Measurements from ENCODE around the gene NDUFA11. TPM values are rescaled to one million over a fixed set of nuclear protein-coding genes. Genes with fewer than 3 reads are reported as not detected.
A peak's percentile ranks its signal among the peaks of the same experiment; 100 is the strongest.

Gene NDUFA11
- total RNA-seq: 100 to 1,000 TPM; 224 to 226 TPM

DNA sequence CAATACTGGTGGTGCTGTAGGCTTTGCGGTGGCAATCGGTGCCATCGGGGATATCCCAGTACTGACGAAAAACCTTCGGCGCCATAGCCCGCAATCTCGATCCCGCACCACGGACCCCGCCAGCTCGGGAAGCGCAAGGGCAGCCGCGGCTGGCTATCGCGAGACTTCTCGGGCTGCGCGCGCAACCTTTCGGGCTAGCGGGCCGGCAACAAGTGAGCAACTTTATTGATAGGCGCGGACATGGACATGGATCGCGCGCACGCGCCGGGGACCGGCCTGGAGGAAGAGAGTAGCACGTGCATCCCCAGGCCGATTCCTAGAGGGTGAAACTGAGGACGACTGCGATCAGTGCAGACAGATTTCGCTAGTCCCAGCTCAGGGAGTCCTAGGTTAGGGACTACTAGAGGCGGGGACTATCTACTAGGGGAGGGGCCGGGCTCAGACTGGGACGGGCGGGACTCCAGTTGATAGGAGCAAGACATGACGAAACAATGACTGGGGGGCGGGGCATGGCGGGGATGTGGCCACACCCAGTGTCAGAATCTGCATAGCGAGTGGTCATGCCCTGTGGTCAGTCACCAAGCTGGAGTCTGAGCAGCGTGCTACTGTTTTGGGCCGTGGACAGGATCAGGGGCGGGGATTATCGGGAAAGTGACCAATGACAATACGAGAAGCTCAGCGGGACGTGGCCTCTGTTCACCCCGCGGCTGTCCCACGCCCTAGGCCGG lies at the start of gene NDUFA11:
NDUFA11 (minus strand) TSS at position 167 of the 728 bp plus-strand sequence; CDS start at position 85, 82 bp downstream.
- H3K27ac Mint-ChIP-seq: peak within 1 kb of the TSS; percentile 98
- no peaks in the 10 kb centered on the region for H3K9me3 Mint-ChIP-seq
- peak; percentile 97 for DNase-seq
- H3K4me1 Mint-ChIP-seq (ENCODE audit: low read depth): peaks cover 38% of the 10 kb centered on the region
- POLR2A ChIA-PET: interaction anchor here (0.5 to 3.5 kb wide), 12 partner anchors 45 to 1524 kb away, joined by 3 to 36 read pairs (median 4); partner anchors contain the start of genes CATSPERD, DUS3L, LONP1 and RANBP3
- peaks cover 10% of the 10 kb centered on the region for H3K36me3 Mint-ChIP-seq
- intact Hi-C loops (cut with micrococcal nuclease): loop anchor here (1.0 to 5.0 kb wide), 11 partner anchors 49 to 522 kb away; partner anchors contain the start of genes DUS3L, MICOS13, RANBP3 and RFX2
- CTCF ChIA-PET: interaction anchor here (0.8 to 4.3 kb wide), 13 partner anchors 10 to 224 kb away, joined by 3 to 47 read pairs (median 4); partner anchors contain the start of genes DUS3L, NRTN and RPL36
- H3K27me3 Mint-ChIP-seq: no peaks in the 10 kb centered on the region
- H3K4me3 Mint-ChIP-seq: peak within 1 kb of the TSS; percentile 97

DNA sequence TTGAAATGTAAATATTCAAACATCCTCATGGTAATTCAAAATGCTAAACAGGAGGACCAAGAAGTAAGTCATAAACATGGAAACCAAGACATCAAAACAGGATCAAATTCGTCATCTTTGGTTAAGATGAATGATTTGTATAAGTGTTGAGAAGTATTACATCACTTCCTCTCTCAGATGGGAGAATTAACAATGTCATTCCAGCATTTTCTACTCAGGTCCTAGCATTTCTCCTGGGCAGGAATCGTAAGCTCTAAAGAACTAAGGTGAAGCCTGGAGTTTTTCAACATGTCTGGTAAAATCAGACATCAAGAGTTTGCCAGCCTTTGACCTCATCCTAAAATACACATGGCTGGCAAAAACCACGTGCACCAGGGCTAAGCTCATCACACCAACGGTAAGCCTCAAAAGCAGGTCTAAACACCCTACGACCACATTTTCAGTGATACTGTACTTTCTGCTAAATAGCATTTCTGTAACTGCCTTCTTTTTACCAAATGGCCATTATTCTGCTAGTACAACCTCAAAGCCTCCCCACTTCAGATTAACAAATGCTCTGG lies 49.5 kb upstream of the NDUFA11 start:
- intact Hi-C loops (cut with micrococcal nuclease): loop anchor here (1.0 to 10.0 kb wide), 6 partner anchors 9 to 268 kb away; partner anchors contain the start of genes HSD11B1L, MICOS13, RANBP3 and VMAC
- Mint-ChIP-seq H3K4me1 (ENCODE audit: low read depth) (peaks cover 93% of the 10 kb centered on the region), H3K36me3 (peaks cover 20% of the 10 kb centered on the region), H3K27ac (peak overlapping the region; percentile 95), H3K4me3 (peak overlapping the region; percentile 64), H3K27me3 (no peaks in the 10 kb centered on the region), H3K9me3 (no peaks in the 10 kb centered on the region)
- POLR2A ChIA-PET: interaction anchor here (1.1 to 2.1 kb wide), 3 partner anchors 9 to 50 kb away, joined by 4 to 6 read pairs (median 5); partner anchors contain the start of genes NDUFA11 and RANBP3
- peak; percentile 28 for DNase-seq
- CTCF ChIA-PET: interaction anchor here (0.8 to 3.2 kb wide), 5 partner anchors 9 to 172 kb away, joined by 3 to 29 read pairs (median 3); no protein-coding TSS in a partner anchor

DNA sequence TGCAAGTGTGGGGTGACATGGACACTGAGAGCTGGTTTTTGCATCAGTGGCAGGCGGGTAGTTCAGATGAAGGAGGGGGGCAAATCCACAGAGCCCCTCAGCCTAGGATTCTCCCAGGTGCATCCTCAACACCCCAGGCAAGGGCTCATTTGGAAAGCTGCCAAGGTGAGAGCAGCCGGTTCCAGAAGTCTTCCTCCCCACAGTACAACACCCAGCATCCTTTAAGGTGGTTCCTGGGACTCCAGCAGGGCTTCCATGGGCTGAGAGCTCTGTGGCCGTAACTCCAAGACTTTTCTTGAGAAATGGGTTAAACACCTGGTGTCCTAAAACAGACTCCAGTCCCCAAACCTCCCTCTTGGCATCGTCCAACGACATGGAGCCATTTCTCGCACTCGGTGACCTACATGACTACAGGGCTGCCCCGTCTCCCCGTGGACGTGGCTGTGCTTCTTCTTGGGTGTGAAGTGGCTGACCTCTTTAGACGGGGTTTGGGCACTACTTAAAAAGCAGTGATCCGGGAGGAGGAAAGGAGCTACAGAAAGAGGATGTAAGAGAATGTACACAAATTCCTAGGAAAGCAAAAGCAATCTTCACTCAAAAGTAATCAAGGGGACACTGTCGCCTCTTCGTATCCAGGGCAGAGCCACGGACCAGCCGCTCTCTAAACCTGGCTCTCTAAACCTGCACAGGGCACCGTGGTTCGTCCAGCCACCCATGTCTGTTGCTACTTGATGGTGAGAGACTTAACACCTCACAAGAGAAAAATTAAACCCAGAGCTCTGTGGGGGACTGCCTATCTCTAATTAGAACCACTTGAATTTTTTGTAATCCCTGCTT lies 48.8 kb upstream of the NDUFA11 start:
- H3K4me3 Mint-ChIP-seq: no peak overlapping the region
- POLR2A ChIA-PET: interaction anchor here (2.0 to 2.1 kb wide), 2 partner anchors 9 to 50 kb away, joined by 4 to 6 read pairs; partner anchors contain the start of gene NDUFA11
- intact Hi-C loops (cut with micrococcal nuclease): loop anchor here (1.0 to 10.0 kb wide), 6 partner anchors 10 to 268 kb away; partner anchors contain the start of genes HSD11B1L, MICOS13, RANBP3 and VMAC
- H3K36me3 Mint-ChIP-seq: peaks cover 23% of the 10 kb centered on the region
- peaks cover 93% of the 10 kb centered on the region for H3K4me1 Mint-ChIP-seq (ENCODE audit: low read depth)
- H3K9me3 Mint-ChIP-seq: no peaks in the 10 kb centered on the region
- CTCF ChIA-PET: interaction anchor here (0.8 to 3.2 kb wide), 7 partner anchors 10 to 173 kb away, joined by 3 to 29 read pairs (median 3); partner anchors contain the start of gene NRTN
- DNase-seq: no peak
- peak overlapping the region; percentile 95 for H3K27ac Mint-ChIP-seq
- no peaks in the 10 kb centered on the region for H3K27me3 Mint-ChIP-seq

DNA sequence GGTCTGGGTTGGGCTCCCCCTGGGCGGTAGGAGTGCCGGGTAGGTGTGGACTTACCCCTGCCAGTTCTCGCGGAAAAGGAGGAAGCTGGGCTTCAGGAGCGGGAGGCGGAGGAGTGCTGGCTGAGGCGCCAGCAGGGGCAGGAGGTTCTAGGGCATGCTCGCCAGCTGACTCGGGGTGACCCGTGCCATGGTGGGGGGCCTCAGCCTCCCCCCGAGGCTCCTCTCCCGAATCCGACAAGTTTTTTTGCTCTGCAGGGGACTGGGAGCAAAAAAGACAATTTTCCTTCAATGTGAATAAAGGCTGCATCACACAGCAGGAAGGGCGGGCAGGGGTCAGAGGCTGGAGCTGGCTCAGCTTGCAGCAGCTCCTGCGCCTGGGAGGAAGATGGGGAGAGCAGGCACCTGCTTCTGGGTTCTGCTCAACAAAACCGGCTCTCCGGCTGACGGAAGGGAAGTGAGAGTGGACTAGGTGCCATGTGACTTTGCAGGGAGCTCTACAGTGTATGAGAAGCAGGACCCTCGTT lies 47.8 kb upstream of the NDUFA11 start:
- DNase-seq: no peak
- Mint-ChIP-seq H3K4me1 (ENCODE audit: low read depth) (peaks cover 87% of the 10 kb centered on the region), H3K9me3 (no peaks in the 10 kb centered on the region), H3K36me3 (peaks cover 23% of the 10 kb centered on the region), H3K27me3 (no peaks in the 10 kb centered on the region), H3K27ac (peak overlapping the region; percentile 95), H3K4me3 (no peak overlapping the region)
- ChIA-PET CTCF (interaction anchor here (0.6 to 3.2 kb wide), 7 partner anchors 11 to 174 kb away, joined by 3 to 29 read pairs (median 3); partner anchors contain the start of gene NRTN), POLR2A (interaction anchor here (2.1 kb wide), 1 partner anchor 10 kb away, joined by 6 read pairs; no protein-coding TSS in a partner anchor)
- intact Hi-C loops (cut with micrococcal nuclease): loop anchor here (5.0 to 10.0 kb wide), 2 partner anchors 124 to 267 kb away; partner anchors contain the start of genes HSD11B1L and MICOS13

DNA sequence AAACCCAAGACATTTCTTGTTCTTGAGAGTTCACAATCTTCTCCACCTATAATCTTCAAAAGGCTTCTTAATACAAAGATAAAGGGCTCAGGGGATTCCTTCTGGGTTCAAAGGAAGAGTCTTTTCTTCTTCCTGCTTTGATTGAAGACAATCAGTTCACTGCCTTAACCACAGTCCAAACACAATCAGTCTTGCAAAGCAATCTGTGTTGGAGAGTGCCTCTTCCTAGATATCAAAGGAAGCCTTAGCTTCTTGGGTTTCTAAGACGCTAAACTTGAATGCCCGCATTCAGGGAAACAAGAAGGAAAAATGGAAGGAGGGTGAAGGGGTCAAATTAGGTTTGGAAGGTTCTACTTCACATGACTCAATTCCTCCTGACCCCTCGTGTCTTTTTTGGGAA lies 47.2 kb upstream of the NDUFA11 start:
- DNase-seq: no peak
- Mint-ChIP-seq H3K36me3 (peaks cover 23% of the 10 kb centered on the region), H3K27ac (peak overlapping the region; percentile 95), H3K9me3 (no peaks in the 10 kb centered on the region), H3K27me3 (no peaks in the 10 kb centered on the region), H3K4me1 (ENCODE audit: low read depth) (peaks cover 86% of the 10 kb centered on the region), H3K4me3 (no peak overlapping the region)
- intact Hi-C loops (cut with micrococcal nuclease): loop anchor here (5.0 to 10.0 kb wide), 2 partner anchors 123 to 266 kb away; partner anchors contain the start of genes HSD11B1L and MICOS13
- ChIA-PET CTCF (interaction anchor here (1.2 to 3.2 kb wide), 5 partner anchors 11 to 147 kb away, joined by 3 to 29 read pairs (median 6); partner anchors contain the start of gene NRTN), POLR2A (no interaction called here)

DNA sequence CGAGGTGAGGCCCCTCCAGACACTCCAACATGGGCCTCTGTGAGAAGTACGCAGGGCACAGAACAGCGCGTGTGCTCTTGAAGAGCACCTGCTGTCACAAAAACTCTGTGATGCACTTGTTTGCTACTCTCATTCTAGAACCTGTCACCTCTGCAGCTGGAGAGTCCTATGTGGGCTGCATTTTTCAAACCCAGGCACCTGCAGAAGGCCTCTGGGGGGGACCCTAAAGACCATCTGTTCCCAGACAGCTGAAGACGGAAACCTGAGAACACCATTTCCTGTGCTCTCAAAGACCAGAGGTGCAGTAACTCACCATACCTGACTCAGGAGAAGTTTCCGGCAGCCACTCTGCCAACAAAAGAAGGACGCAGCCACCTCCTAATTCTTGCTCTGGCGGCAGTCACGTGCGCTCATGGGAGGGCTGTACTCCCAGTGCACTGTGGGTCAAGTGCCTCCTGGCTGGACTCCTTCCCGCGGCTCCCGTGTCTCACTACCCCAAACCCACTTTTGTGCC lies 46.3 kb upstream of the NDUFA11 start:
- DNase-seq: peak; percentile 70
- Mint-ChIP-seq H3K27me3 (no peaks in the 10 kb centered on the region), H3K27ac (peak overlapping the region; percentile 95), H3K9me3 (no peaks in the 10 kb centered on the region), H3K4me1 (ENCODE audit: low read depth) (peaks cover 82% of the 10 kb centered on the region), H3K36me3 (peaks cover 23% of the 10 kb centered on the region), H3K4me3 (peak overlapping the region; percentile 40)
- CTCF ChIA-PET: interaction anchor here (1.5 to 3.2 kb wide), 4 partner anchors 12 to 146 kb away, joined by 6 to 29 read pairs (median 12); partner anchors contain the start of gene NRTN
- intact Hi-C loops (cut with micrococcal nuclease): loop anchor here (5.0 to 10.0 kb wide), 2 partner anchors 123 to 265 kb away; partner anchors contain the start of genes HSD11B1L and MICOS13
- POLR2A ChIA-PET: no interaction called here

DNA sequence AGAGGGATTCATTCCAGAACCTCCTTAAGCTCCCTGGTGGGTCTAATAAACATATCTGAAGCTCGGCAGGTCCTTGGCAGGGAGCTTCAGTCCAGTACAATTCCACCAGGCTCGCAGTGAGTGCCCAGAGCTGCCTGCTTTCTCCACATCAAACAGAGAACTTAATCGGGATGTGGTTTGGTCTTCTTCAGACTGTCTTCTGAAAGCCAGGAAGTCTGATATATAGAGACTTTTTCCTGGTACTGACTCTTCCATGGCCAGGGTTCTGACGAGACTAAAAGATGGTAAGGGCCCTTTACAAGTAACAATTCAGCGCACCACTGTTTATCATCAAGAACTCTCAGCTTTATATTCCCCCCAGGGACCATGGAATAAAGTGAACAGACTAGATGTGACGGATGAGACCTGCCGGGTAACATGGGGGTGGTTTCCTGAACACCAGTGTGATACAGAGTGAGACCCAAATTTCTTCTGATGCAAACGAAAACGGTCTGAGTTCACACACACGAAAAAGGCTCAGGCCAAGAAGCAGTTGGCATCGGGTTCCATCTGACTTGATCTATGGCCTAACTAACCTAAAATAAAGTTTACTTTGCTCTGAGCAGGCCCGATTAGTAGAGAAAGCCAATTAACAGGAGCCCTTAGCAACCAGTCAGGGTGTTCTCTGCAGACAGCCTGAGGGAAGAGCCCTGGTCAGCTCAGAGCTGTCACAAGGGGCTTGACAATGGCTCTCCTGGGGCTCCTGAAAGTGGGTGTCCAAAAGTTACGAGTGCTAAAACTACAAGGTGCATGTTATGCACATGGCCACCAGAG lies 45.4 kb upstream of the NDUFA11 start:
- Mint-ChIP-seq H3K9me3 (no peaks in the 10 kb centered on the region), H3K27me3 (no peaks in the 10 kb centered on the region), H3K4me3 (peak overlapping the region; percentile 40), H3K4me1 (ENCODE audit: low read depth) (peaks cover 78% of the 10 kb centered on the region), H3K27ac (peak overlapping the region; percentile 95), H3K36me3 (peaks cover 17% of the 10 kb centered on the region)
- DNase-seq: peak; percentile 42
- POLR2A ChIA-PET: interaction anchor here (0.6 to 1.6 kb wide), 5 partner anchors 29 to 664 kb away, joined by 3 to 7 read pairs (median 4); partner anchors contain the start of genes NDUFA11 and VMAC
- intact Hi-C loops (cut with micrococcal nuclease): no loop called here
- CTCF ChIA-PET: interaction anchor here (0.9 to 2.4 kb wide), 8 partner anchors 12 to 176 kb away, joined by 3 to 13 read pairs (median 6); partner anchors contain the start of gene NRTN

DNA sequence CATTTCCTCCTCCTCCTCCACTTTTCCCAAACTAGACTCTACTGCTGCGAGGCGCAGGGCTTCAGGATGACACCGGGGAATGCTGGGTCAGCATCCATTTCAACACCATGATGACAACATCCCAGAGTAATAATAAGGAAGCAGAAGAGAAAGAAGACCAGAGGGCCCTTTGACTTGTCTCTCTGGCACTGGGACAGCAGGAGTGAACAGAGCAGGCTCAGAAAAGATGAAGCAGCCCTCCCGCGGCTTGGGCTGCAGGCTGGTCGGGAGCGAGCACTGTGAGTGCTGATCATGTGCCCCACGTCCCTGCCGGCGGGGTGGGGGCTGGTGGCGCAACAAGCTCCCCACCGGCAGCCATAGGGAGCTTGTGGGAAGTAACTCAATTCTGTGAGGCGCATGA lies 43.8 kb upstream of the NDUFA11 start:
- no peak for DNase-seq
- intact Hi-C loops (cut with micrococcal nuclease): no loop called here
- Mint-ChIP-seq H3K36me3 (peaks cover 16% of the 10 kb centered on the region), H3K4me3 (no peak overlapping the region), H3K27ac (peak overlapping the region; percentile 74), H3K9me3 (no peaks in the 10 kb centered on the region), H3K27me3 (no peaks in the 10 kb centered on the region), H3K4me1 (ENCODE audit: low read depth) (peaks cover 68% of the 10 kb centered on the region)
- ChIA-PET CTCF (interaction anchor here (1.2 to 2.1 kb wide), 3 partner anchors 15 to 184 kb away, joined by 3 to 9 read pairs (median 7); no protein-coding TSS in a partner anchor), POLR2A (interaction anchor here (1.1 to 1.6 kb wide), 2 partner anchors 21 to 43 kb away, joined by 3 to 7 read pairs; partner anchors contain the start of genes NDUFA11 and VMAC)

DNA sequence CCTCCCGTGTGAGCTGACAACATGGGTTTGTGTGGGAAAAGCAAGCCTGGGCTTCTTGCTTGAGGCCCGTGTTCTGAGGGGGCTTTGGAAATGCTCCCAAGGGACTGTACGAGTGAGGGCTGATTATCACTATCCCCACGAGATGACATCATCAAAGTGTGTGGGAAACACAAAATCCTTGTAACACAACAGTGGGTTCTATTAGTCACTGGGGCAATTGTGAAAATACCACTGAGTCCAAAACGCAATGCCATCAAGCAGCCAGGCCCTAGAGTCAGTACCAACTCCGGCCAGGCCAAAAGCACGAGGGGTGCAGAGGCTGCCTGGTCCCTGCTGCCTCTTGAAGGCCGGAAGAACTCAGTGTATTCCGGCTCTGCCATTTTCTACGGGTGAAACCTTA lies 40.0 kb upstream of the NDUFA11 start:
- no peak overlapping the region for H3K4me3 Mint-ChIP-seq
- intact Hi-C loops (cut with micrococcal nuclease): no loop called here
- H3K27ac Mint-ChIP-seq: no peak overlapping the region
- no peaks in the 10 kb centered on the region for H3K9me3 Mint-ChIP-seq
- POLR2A ChIA-PET: no interaction called here
- H3K36me3 Mint-ChIP-seq: peaks cover 15% of the 10 kb centered on the region
- CTCF ChIA-PET: interaction anchor here (1.0 to 2.8 kb wide), 3 partner anchors 25 to 140 kb away, joined by 3 to 10 read pairs (median 4); no protein-coding TSS in a partner anchor
- H3K27me3 Mint-ChIP-seq: no peaks in the 10 kb centered on the region
- DNase-seq: no peak
- H3K4me1 Mint-ChIP-seq (ENCODE audit: low read depth): peaks cover 30% of the 10 kb centered on the region

DNA sequence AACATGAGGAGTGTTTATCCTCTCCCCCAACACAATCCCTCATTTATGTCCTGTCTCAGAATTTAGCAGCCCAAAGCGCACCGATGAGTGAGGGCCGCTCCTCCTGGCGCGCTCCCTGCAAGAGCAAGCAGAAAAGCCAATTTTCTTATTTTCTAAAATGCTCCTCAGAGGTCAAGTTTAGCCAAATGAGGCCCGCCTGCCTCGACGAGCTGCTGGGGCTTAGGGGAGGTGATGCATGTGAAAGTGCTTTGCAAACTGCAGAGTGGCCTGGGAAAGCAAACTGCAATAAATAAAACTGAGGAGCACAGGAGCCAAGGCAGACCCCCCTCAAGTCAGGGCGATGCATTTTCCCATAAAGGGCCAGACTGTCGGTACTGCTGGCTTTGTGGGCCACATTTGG lies 39.5 kb upstream of the NDUFA11 start:
- peaks cover 14% of the 10 kb centered on the region for H3K36me3 Mint-ChIP-seq
- CTCF ChIA-PET: interaction anchor here (1.0 to 2.8 kb wide), 3 partner anchors 26 to 139 kb away, joined by 3 to 10 read pairs (median 4); no protein-coding TSS in a partner anchor
- H3K27me3 Mint-ChIP-seq: no peaks in the 10 kb centered on the region
- intact Hi-C loops (cut with micrococcal nuclease): no loop called here
- no peak overlapping the region for H3K27ac Mint-ChIP-seq
- H3K4me1 Mint-ChIP-seq (ENCODE audit: low read depth): peaks cover 25% of the 10 kb centered on the region
- no peak overlapping the region for H3K4me3 Mint-ChIP-seq
- DNase-seq: no peak
- POLR2A ChIA-PET: no interaction called here
- H3K9me3 Mint-ChIP-seq: no peaks in the 10 kb centered on the region

All from activated CD4-positive, alpha-beta memory T cell treated with anti-CD3 and anti-CD28 coated beads for 36 hours (primary cell).